Fibroblast of lung (primary cell): ENCODE data around the gene EN2.

ENCODE experiments used
- EZH2 ChIP-seq: IDR thresholded peaks from 2 replicates; pipeline ENCODE4 v1.5.1; 2012; ENCODE audit warnings: low read length, control low read depth, mild to moderate bottlenecking; ENCODE audit errors: missing control alignments
- TF ChIP-seq, protein P1 (sequence below), 2 donors: IDR thresholded peaks in 1 of 2; conservative IDR thresholded peaks in 1 of 2; 1 replicate in 1 of 2; 2 replicates in 1 of 2; pipeline ENCODE4 v1.5.1; 2011 to 2012; ENCODE audit warnings: low read length in 2 of 2, control low read depth in 1 of 2, inconsistent platforms in 1 of 2, low read depth in 1 of 2, mild to moderate bottlenecking in 1 of 2

GRCh38 chr7:155428171-155428834, 29.6 kb upstream of the EN2 start:
- TF ChIP-seq EZH2, result no peak
- TF ChIP-seq, protein P1, sequence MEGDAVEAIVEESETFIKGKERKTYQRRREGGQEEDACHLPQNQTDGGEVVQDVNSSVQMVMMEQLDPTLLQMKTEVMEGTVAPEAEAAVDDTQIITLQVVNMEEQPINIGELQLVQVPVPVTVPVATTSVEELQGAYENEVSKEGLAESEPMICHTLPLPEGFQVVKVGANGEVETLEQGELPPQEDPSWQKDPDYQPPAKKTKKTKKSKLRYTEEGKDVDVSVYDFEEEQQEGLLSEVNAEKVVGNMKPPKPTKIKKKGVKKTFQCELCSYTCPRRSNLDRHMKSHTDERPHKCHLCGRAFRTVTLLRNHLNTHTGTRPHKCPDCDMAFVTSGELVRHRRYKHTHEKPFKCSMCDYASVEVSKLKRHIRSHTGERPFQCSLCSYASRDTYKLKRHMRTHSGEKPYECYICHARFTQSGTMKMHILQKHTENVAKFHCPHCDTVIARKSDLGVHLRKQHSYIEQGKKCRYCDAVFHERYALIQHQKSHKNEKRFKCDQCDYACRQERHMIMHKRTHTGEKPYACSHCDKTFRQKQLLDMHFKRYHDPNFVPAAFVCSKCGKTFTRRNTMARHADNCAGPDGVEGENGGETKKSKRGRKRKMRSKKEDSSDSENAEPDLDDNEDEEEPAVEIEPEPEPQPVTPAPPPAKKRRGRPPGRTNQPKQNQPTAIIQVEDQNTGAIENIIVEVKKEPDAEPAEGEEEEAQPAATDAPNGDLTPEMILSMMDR (conservative IDR thresholded peaks at IDR 0.05 in 1 of 2, IDR thresholded peaks at IDR 0.05 in 1 of 2; ENCODE audit: low read depth in 1 of 2, low read length in 2 of 2), result no peak
